ENCODE measurements around the gene RALA.
"Not testable (repeated sequence)": the region's sequence is repeated elsewhere in the genome, so short reads cannot be mapped to it uniquely, and the experiment has no call there.

Gene RALA

GRCh38 chr7:39683216-39683845 lies 60.0 kb downstream of the RALA start:
- peak; percentile 69 for DNase-seq (ENCODE audit: low spot score)

- DNase-seq (ENCODE audit: low spot score): peak; percentile 52
Observed at GRCh38 chr7:39686261-39686924, 63.0 kb downstream of the RALA start.

GRCh38 chr7:39688611-39689480 lies 65.5 kb downstream of the RALA start:
- DNase-seq (ENCODE audit: low spot score): no peak

GRCh38 chr7:39691821-39692220 lies 68.4 kb downstream of the RALA start:
- DNase-seq (ENCODE audit: low spot score): no peak

- not testable (repeated sequence) for DNase-seq (ENCODE audit: low spot score)
Observed at GRCh38 chr7:39693086-39693485, 69.7 kb downstream of the RALA start.

GRCh38 chr7:39693812-39694211 lies 70.4 kb downstream of the RALA start:
- no peak for DNase-seq (ENCODE audit: low spot score)

GRCh38 chr7:39695852-39696586 lies 72.6 kb downstream of the RALA start:
- DNase-seq (ENCODE audit: low spot score): no peak

- DNase-seq (ENCODE audit: low spot score): no peak
Observed at GRCh38 chr7:39696631-39697030, 73.3 kb downstream of the RALA start.

GRCh38 chr7:39697483-39697882 lies 74.1 kb downstream of the RALA start:
- DNase-seq (ENCODE audit: low spot score): no peak

GRCh38 chr7:39700165-39700564 lies 76.8 kb downstream of the RALA start:
- DNase-seq (ENCODE audit: low spot score): no peak

GRCh38 chr7:39700932-39701331 lies 77.6 kb downstream of the RALA start:
- no peak for DNase-seq (ENCODE audit: low spot score)

GRCh38 chr7:39702133-39702532 lies 78.8 kb downstream of the RALA start:
- no peak for DNase-seq (ENCODE audit: low spot score)

- DNase-seq (ENCODE audit: low spot score): no peak
Observed at GRCh38 chr7:39703144-39703543, 79.8 kb downstream of the RALA start.

GRCh38 chr7:39709029-39709428 lies 85.7 kb downstream of the RALA start:
- DNase-seq (ENCODE audit: low spot score): no peak

- DNase-seq (ENCODE audit: low spot score): peak; percentile 44
Observed at GRCh38 chr7:39709768-39710311, 86.5 kb downstream of the RALA start.

GRCh38 chr7:39712751-39713150 lies 89.4 kb downstream of the RALA start:
- DNase-seq (ENCODE audit: low spot score): no peak

GRCh38 chr7:39714447-39715091 lies 91.2 kb downstream of the RALA start:
- DNase-seq (ENCODE audit: low spot score): no peak

GRCh38 chr7:39720586-39720985 lies 97.2 kb downstream of the RALA start:
- no peak for DNase-seq (ENCODE audit: low spot score)

GRCh38 chr7:39721345-39721744 lies 98.0 kb downstream of the RALA start:
- DNase-seq (ENCODE audit: low spot score): no peak

GRCh38 chr7:39721919-39722597 lies 98.7 kb downstream of the RALA start:
- DNase-seq (ENCODE audit: low spot score): no peak
